GM19043 (cell line): ENCODE results near the gene LFNG.
"Not testable (repeated sequence)": the region's sequence is repeated elsewhere in the genome, so short reads cannot be mapped to it uniquely, and the experiment has no call there.

Experiments
- ATAC-seq: cut with Tn5 transposase; IDR thresholded peaks from one replicate; pipeline ENCODE4 v1.9.1; 2021; ENCODE audit warnings: low read depth; ENCODE audit not compliant: unreplicated experiment

The LFNG gene

GRCh38 chr7:2527505-2528467, 8.2 kb downstream of the LFNG start:
- ATAC-seq, result no peak

GRCh38 chr7:2528481-2529095, 9.0 kb downstream of the LFNG start:
- ATAC-seq, result peak; percentile 5

- peak; percentile 44 for ATAC-seq
Measured at GRCh38 chr7:2529161-2530070, 9.8 kb downstream of the LFNG start.

GRCh38 chr7:2530071-2530987, 10.8 kb downstream of the LFNG start:
- ATAC-seq, result peak; percentile 30

- not testable (repeated sequence) for ATAC-seq
Measured at GRCh38 chr7:2530994-2531795, 11.6 kb downstream of the LFNG start.

GRCh38 chr7:2531796-2532110, 12.2 kb downstream of the LFNG start:
- not testable (repeated sequence) for ATAC-seq

- ATAC-seq, result not testable (repeated sequence)
Measured at GRCh38 chr7:2532199-2532772, 12.7 kb downstream of the LFNG start.

GRCh38 chr7:2532816-2533215, 13.2 kb downstream of the LFNG start:
- not testable (repeated sequence) for ATAC-seq

GRCh38 chr7:2533566-2533965, 14.0 kb downstream of the LFNG start:
- not testable (repeated sequence) for ATAC-seq

- not testable (repeated sequence) for ATAC-seq
Measured at GRCh38 chr7:2534214-2534613, 14.6 kb downstream of the LFNG start.

- not testable (repeated sequence) for ATAC-seq
Measured at GRCh38 chr7:2535872-2536627, 16.5 kb downstream of the LFNG start.

- no peak for ATAC-seq
Measured at GRCh38 chr7:2537981-2538851, 18.6 kb downstream of the LFNG start.

GRCh38 chr7:2539031-2539911, 19.7 kb downstream of the LFNG start:
- ATAC-seq, result no peak

- no peak for ATAC-seq
Measured at GRCh38 chr7:2540133-2540532, 20.6 kb downstream of the LFNG start.

- no peak for ATAC-seq
Measured at GRCh38 chr7:2540641-2541051, 21.1 kb downstream of the LFNG start.
